HepG2 (cell line): Measurements from ENCODE around the gene PADI1. TPM values are rescaled to one million over a fixed set of nuclear protein-coding genes. Genes with fewer than 3 reads are reported as not detected.

ENCODE experiments used
- AFF4 ChIP-seq: sonication (generic); formaldehyde crosslinking; IDR thresholded peaks from 2 replicates; pipeline ENCODE4 v1.4.0; 2020; ENCODE audit warnings: missing genetic modification reagents
- KDM5B ChIP-seq: sonication (generic); formaldehyde crosslinking; IDR thresholded peaks from 2 replicates; pipeline ENCODE4 v1.4.0; 2020; ENCODE audit warnings: missing genetic modification reagents, mild to moderate bottlenecking, borderline replicate concordance
- KIAA2018 ChIP-seq: sonication (generic); formaldehyde crosslinking; IDR thresholded peaks from 2 replicates; pipeline ENCODE4 v1.5.0; 2020; ENCODE audit warnings: mild to moderate bottlenecking, missing genetic modification reagents, borderline replicate concordance
- SATB2 ChIP-seq: sonication (generic); formaldehyde crosslinking; IDR thresholded peaks from 2 replicates; pipeline ENCODE4 v1.5.0; 2020; ENCODE audit warnings: missing genetic modification reagents
- ZBTB21 ChIP-seq: sonication (generic); formaldehyde crosslinking; IDR thresholded peaks from 2 replicates; pipeline ENCODE4 v1.4.0; 2020; ENCODE audit warnings: missing genetic modification reagents
- ZNF460 ChIP-seq: sonication (generic); formaldehyde crosslinking; IDR thresholded peaks from 2 replicates; pipeline ENCODE4 v1.5.1; 2020; ENCODE audit warnings: missing genetic modification reagents, mild to moderate bottlenecking, borderline replicate concordance
- ZNF639 ChIP-seq: conservative IDR thresholded peaks from 2 replicates; pipeline ENCODE4 v1.6.1; 2018; ENCODE audit warnings: missing genetic modification reagents
- polyA plus RNA-seq, 8 experiments: library from polyadenylated mRNA; depleted of rRNA in 3 of 8; stranded (reverse) in 7 of 8; unstranded in 1 of 8; fragments of >200 nt; fragmentation: Illumina TruSeq in 4 of 8; extraction: Trizol in 4 of 8; gene quantifications; 2 replicates each; pipeline versions ENCODE4 v1.2.1 to v1.2.3, GENCODE V29; 2011 to 2016; ENCODE audit warnings: low read depth in 4 of 8, missing spikeins in 1 of 8, mixed read lengths in 1 of 8; ENCODE audit not compliant: insufficient read depth in 1 of 8
- total RNA-seq, 5 experiments: library from RNA; depleted of rRNA; stranded (reverse); fragments of >200 nt; fragmentation: Illumina TruSeq; extraction: Trizol; gene quantifications; 2 replicates each; pipeline ENCODE4 v1.2.3, GENCODE V29; 2016; ENCODE audit warnings: low read depth in 1 of 5

The PADI1 gene
- total and polyA plus RNA-seq, 2 of the 13 experiments (the other 11 are each of a cell fraction or from before 2014, with no cell fraction given) = not detected

GRCh38 chr1:17289721-17290120 is 84.8 kb downstream of the PADI1 start (continued):
- TF ChIP-seq AFF4 (CRISPR knock-in tag) = no peak
- TF ChIP-seq ZNF460 = no peak
- TF ChIP-seq ZNF639 (CRISPR knock-in tag) = no peak
- TF ChIP-seq KIAA2018 (CRISPR knock-in tag) = no peak
- TF ChIP-seq KDM5B (CRISPR knock-in tag) = no peak
- TF ChIP-seq ZBTB21 (CRISPR knock-in tag) = no peak
- TF ChIP-seq SATB2 (CRISPR knock-in tag) = no peak
